Fibroblast of lung (primary cell): ENCODE data around the gene RALGAPB.

Experiments used
- EZH2 ChIP-seq: IDR thresholded peaks from 2 replicates; pipeline ENCODE4 v1.5.1; 2012; ENCODE audit warnings: low read length, control low read depth, mild to moderate bottlenecking; ENCODE audit errors: missing control alignments
- TF ChIP-seq, protein P1 (sequence below), 2 donors: IDR thresholded peaks in 1 of 2; conservative IDR thresholded peaks in 1 of 2; 1 replicate in 1 of 2; 2 replicates in 1 of 2; pipeline ENCODE4 v1.5.1; 2011 to 2012; ENCODE audit warnings: low read length in 2 of 2, control low read depth in 1 of 2, inconsistent platforms in 1 of 2, low read depth in 1 of 2, mild to moderate bottlenecking in 1 of 2

DNA sequence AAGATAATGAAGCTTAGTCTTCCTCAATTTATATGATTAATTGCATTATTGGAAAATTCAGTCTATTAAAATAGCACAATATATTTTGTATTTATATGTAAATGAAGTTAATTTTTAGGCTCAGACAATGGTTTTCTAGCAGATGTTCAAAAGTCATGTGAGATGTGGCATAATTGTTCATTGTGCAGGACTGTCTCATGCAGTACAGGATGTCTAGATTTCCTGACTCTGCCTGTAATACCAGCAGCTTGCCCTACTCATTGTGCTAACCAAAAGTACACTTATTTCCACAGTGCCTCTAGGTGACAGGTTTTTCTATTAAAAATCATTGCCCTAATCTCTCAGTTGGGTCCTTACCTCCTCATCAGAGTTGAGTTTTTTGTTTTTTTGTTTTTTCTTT is 12.4 kb downstream of the RALGAPB start:
- TF ChIP-seq, protein P1, sequence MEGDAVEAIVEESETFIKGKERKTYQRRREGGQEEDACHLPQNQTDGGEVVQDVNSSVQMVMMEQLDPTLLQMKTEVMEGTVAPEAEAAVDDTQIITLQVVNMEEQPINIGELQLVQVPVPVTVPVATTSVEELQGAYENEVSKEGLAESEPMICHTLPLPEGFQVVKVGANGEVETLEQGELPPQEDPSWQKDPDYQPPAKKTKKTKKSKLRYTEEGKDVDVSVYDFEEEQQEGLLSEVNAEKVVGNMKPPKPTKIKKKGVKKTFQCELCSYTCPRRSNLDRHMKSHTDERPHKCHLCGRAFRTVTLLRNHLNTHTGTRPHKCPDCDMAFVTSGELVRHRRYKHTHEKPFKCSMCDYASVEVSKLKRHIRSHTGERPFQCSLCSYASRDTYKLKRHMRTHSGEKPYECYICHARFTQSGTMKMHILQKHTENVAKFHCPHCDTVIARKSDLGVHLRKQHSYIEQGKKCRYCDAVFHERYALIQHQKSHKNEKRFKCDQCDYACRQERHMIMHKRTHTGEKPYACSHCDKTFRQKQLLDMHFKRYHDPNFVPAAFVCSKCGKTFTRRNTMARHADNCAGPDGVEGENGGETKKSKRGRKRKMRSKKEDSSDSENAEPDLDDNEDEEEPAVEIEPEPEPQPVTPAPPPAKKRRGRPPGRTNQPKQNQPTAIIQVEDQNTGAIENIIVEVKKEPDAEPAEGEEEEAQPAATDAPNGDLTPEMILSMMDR (conservative IDR thresholded peaks at IDR 0.05 in 1 of 2, IDR thresholded peaks at IDR 0.05 in 1 of 2; ENCODE audit: low read depth in 1 of 2, low read length in 2 of 2), result no peak
- no peak for TF ChIP-seq EZH2
